OCI-LY7 (cell line): Measurements from ENCODE around the gene PRR15L.

Source experiments
- CTCF ChIP-seq: fragments of 200-600 bp; sonication (generic); conservative IDR thresholded peaks from 2 replicates; pipeline ENCODE4 v1.5.1; 2014; ENCODE audit warnings: mild to moderate bottlenecking, antibody characterized with exemption, low read length, moderate library complexity, mixed read lengths
- EZH2phosphoT487 ChIP-seq: fragments of 200-600 bp; sonication (generic); IDR thresholded peaks from 2 replicates; pipeline ENCODE4 v1.6.1; 2018; ENCODE audit warnings: low read depth, borderline replicate concordance, mild to moderate bottlenecking, mixed run types, antibody characterized with exemption, low read length, moderate library complexity, mixed read lengths

- TF ChIP-seq CTCF (no peak), EZH2phosphoT487 (no peak)
These were observed 11.9 kb downstream of the PRR15L start for GRCh38 chr17:47945529-47946508.
